Keratinocyte (primary cell): ENCODE measurements around the gene CLCN3. TPM values are rescaled to one million over a fixed set of nuclear protein-coding genes. Genes with fewer than 3 reads are reported as not detected.

Experiments used
- DNase-seq: peaks from one replicate; pipeline ENCODE4 v3.0.0-alpha.2; 2011; ENCODE audit warnings: low read depth, missing footprints, low spot score
- FAIRE-seq: peaks from 2 replicates; lab custom pipeline; 2011; peaks lifted over from hg19 to GRCh38; lab: Jason Lieb, UNC
- H2AFZ ChIP-seq: 2 replicates; pipeline ENCODE4 v1.6.0; 2012; ENCODE audit warnings: low read length, control low read depth, inconsistent platforms; ENCODE audit not compliant: control insufficient read depth
- H3K27ac ChIP-seq: 2 replicates; pipeline ENCODE4 v1.5.1; 2011; ENCODE audit warnings: low read length; ENCODE audit not compliant: control insufficient read depth, insufficient read depth
- H3K27me3 ChIP-seq: 3 replicates; pipeline ENCODE4 v1.6.0; 2011; ENCODE audit warnings: low read length; ENCODE audit not compliant: control insufficient read depth, insufficient read depth; ENCODE audit errors: extremely low read depth
- H3K36me3 ChIP-seq, 2 experiments: 2 replicates in 1 of 2; 3 replicates in 1 of 2; pipeline ENCODE4 v1.5.1; 2011; ENCODE audit warnings: low read length in 2 of 2, mild to moderate bottlenecking in 1 of 2; ENCODE audit not compliant: control insufficient read depth in 2 of 2, insufficient read depth in 2 of 2; ENCODE audit errors: extremely low read depth in 1 of 2
- H3K4me1 ChIP-seq: 3 replicates; pipeline ENCODE4 v1.5.1; 2011; ENCODE audit warnings: low read length; ENCODE audit not compliant: control insufficient read depth, insufficient read depth; ENCODE audit errors: extremely low read depth
- H3K4me2 ChIP-seq: 3 replicates; pipeline ENCODE4 v1.6.0; 2011; ENCODE audit warnings: low read depth, low read length; ENCODE audit not compliant: control insufficient read depth, insufficient read depth; ENCODE audit errors: extremely low read depth
- H3K4me3 ChIP-seq, 3 experiments: fragments of 200-600 bp in 1 of 3; sonication (generic) in 1 of 3; 2 replicates in 2 of 3; 3 replicates in 1 of 3; pipeline ENCODE4 v1.5.1; 2011 to 2016; ENCODE audit warnings: low read length in 3 of 3, mild to moderate bottlenecking in 3 of 3, control low read depth in 2 of 3, inconsistent platforms in 1 of 3, low read depth in 1 of 3, mixed read lengths in 1 of 3, mixed run types in 1 of 3, moderate library complexity in 1 of 3; ENCODE audit not compliant: control insufficient read depth in 2 of 3, insufficient read depth in 2 of 3; ENCODE audit errors: extremely low read depth in 1 of 3
- H3K79me2 ChIP-seq: 2 replicates; pipeline ENCODE4 v1.6.0; 2012; ENCODE audit warnings: low read length; ENCODE audit not compliant: control insufficient read depth, insufficient read depth
- H3K9ac ChIP-seq: 3 replicates; pipeline ENCODE4 v1.6.0; 2011; ENCODE audit warnings: low read length; ENCODE audit not compliant: control insufficient read depth, insufficient read depth; ENCODE audit errors: extremely low read depth
- H3K9me1 ChIP-seq: 3 replicates; pipeline ENCODE4 v1.6.0; 2011; ENCODE audit warnings: low read length; ENCODE audit not compliant: control insufficient read depth, insufficient read depth; ENCODE audit errors: extremely low read depth
- H3K9me3 ChIP-seq: 2 replicates; pipeline ENCODE4 v1.5.1; 2012; ENCODE audit warnings: low read depth, low read length; ENCODE audit not compliant: control insufficient read depth
- H4K20me1 ChIP-seq: 3 replicates; pipeline ENCODE4 v1.6.0; 2011; ENCODE audit warnings: low read length; ENCODE audit not compliant: control insufficient read depth, insufficient read depth; ENCODE audit errors: extremely low read depth
- CTCF ChIP-seq, 3 experiments: IDR thresholded peaks in 1 of 3; conservative IDR thresholded peaks in 1 of 3; optimal IDR thresholded peaks in 1 of 3; 2 replicates in 2 of 3; 3 replicates in 1 of 3; pipeline versions ENCODE3 to v1.5.1; 2011; ENCODE audit warnings: low read length in 3 of 3, mild to moderate bottlenecking in 3 of 3, moderate library complexity in 2 of 3, control low read depth in 1 of 3, inconsistent platforms in 1 of 3; ENCODE audit not compliant: insufficient read depth in 2 of 3; ENCODE audit errors: extremely low read depth in 1 of 3
- EZH2 ChIP-seq: IDR thresholded peaks from one replicate; pipeline ENCODE4 v1.6.1; 2012; ENCODE audit warnings: inconsistent platforms, mild to moderate bottlenecking, low read length, moderate library complexity
- dilution Hi-C: fragments of 300-500 bp; cut with MboI; formaldehyde crosslinking; loops from one replicate; pipeline ENCODE4 v1.7.0; 2020; ENCODE audit warnings: low sequenced_read_pairs; ENCODE audit not compliant: extremely low pct_ligation_motif_present
- polyA plus RNA-seq, 5 experiments: library from polyadenylated mRNA; depleted of rRNA in 3 of 5; stranded (reverse) in 3 of 5; stranded (forward) in 1 of 5; unstranded in 1 of 5; fragments of >200 nt; gene quantifications; 1 replicate in 1 of 5; 2 replicates in 3 of 5; 3 replicates in 1 of 5; pipeline versions ENCODE4 v1.2.1 to v1.2.3, GENCODE V29; 2011 to 2012; ENCODE audit warnings: missing spikeins in 2 of 5, low read depth in 1 of 5, low replicate concordance in 1 of 5

Gene CLCN3
- polyA plus RNA-seq, 1 donor (not counting 4 experiments of a cell fraction or from before 2014, with no cell fraction given), result 34.2 TPM

GRCh38 chr4:169632896-169633295 is 12.5 kb downstream of the CLCN3 start:
- DNase-seq, result no peak
- H3K36me3 ChIP-seq, result peaks cover 0 to 2% of the 10 kb centered on the region in 2 experiments

GRCh38 chr4:169634975-169635374 is 14.6 kb downstream of the CLCN3 start:
- H2AFZ ChIP-seq, result no peak overlapping the region
- H3K4me2 ChIP-seq, result no peak overlapping the region
- H3K9me3 ChIP-seq, result no peaks in the 10 kb centered on the region
- no peaks in the 10 kb centered on the region for H3K9me1 ChIP-seq
- H3K36me3 ChIP-seq, result peaks cover 0 to 5% of the 10 kb centered on the region in 2 experiments
- no peak for FAIRE-seq
- H3K27me3 ChIP-seq, result no peaks in the 10 kb centered on the region
- dilution Hi-C loops, result no loop called here
- H3K9ac ChIP-seq, result no peak overlapping the region
- no peak overlapping the region for H3K27ac ChIP-seq
- H4K20me1 ChIP-seq, result peaks cover 2% of the 10 kb centered on the region
- H3K79me2 ChIP-seq, result peaks cover 7% of the 10 kb centered on the region
- TF ChIP-seq CTCF (optimal IDR thresholded peaks at IDR 0.05 in 1 of 3, IDR thresholded peaks at IDR 0.05 in 1 of 3, conservative IDR thresholded peaks at IDR 0.05 in 1 of 3; ENCODE audit: extremely low read depth in 1 of 3, insufficient read depth in 2 of 3, low read length in 3 of 3) (no peak), EZH2 (no peak)
- no peak for DNase-seq
- H3K4me1 ChIP-seq, result peaks cover 8% of the 10 kb centered on the region
- no peak overlapping the region for H3K4me3 ChIP-seq

More at GRCh38 chr4:169632896-169633295, 12.5 kb downstream of the CLCN3 start:
- Histone ChIP-seq H3K4me1 (peaks cover 16% of the 10 kb centered on the region), H3K9me3 (no peaks in the 10 kb centered on the region), H3K27ac (no peak overlapping the region), H3K79me2 (peaks cover 23% of the 10 kb centered on the region), H3K4me2 (no peak overlapping the region), H3K4me3 (no peak overlapping the region), H3K27me3 (no peaks in the 10 kb centered on the region), H3K9me1 (no peaks in the 10 kb centered on the region), H2AFZ (no peak overlapping the region), H3K9ac (no peak overlapping the region), H4K20me1 (peaks cover 2% of the 10 kb centered on the region)
- dilution Hi-C loops, result no loop called here
- TF ChIP-seq CTCF (optimal IDR thresholded peaks at IDR 0.05 in 1 of 3, IDR thresholded peaks at IDR 0.05 in 1 of 3, conservative IDR thresholded peaks at IDR 0.05 in 1 of 3; ENCODE audit: extremely low read depth in 1 of 3, insufficient read depth in 2 of 3, low read length in 3 of 3), result no peak
- no peak for FAIRE-seq
